HL-60 (cell line): ENCODE results near the gene OMD.

Experiments used
- DNase-seq, 2 experiments: peaks; one replicate each; pipeline ENCODE4 v3.0.0-alpha.2; 2010 to 2020; ENCODE audit warnings: low read depth in 1 of 2, low spot score in 1 of 2
- H3K27ac ChIP-seq: fragments of 250-450 bp; sonication (Bioruptor Pico); replicated peaks from 2 replicates; pipeline ENCODE4 v1.5.1; 2020; ENCODE audit warnings: mild to moderate bottlenecking, moderate library complexity
- H3K27me3 ChIP-seq: fragments of 250-450 bp; sonication (Bioruptor Pico); 2 replicates; pipeline ENCODE4 v1.5.1; 2021; ENCODE audit warnings: mild to moderate bottlenecking, moderate library complexity; ENCODE audit not compliant: insufficient read depth, poor library complexity, severe bottlenecking
- H3K4me3 ChIP-seq: replicated peaks from 2 replicates; pipeline ENCODE4 v1.5.1; 2011; ENCODE audit warnings: mild to moderate bottlenecking, control low read depth, low read length; ENCODE audit not compliant: insufficient read depth
- GABPA ChIP-seq: IDR thresholded peaks from 2 replicates; pipeline ENCODE4 v1.6.1; 2012; ENCODE audit warnings: low read depth
- POLR2AphosphoS5 ChIP-seq: IDR thresholded peaks from 2 replicates; pipeline ENCODE4 v1.6.1; 2012; ENCODE audit warnings: low read depth
- SPI1 ChIP-seq: IDR thresholded peaks from 2 replicates; pipeline ENCODE4 v1.6.1; 2012; ENCODE audit warnings: low read depth, mild to moderate bottlenecking, borderline replicate concordance
- TF ChIP-seq, protein P1 (sequence below): IDR thresholded peaks from one replicate; pipeline ENCODE4 v1.5.1; 2011; ENCODE audit warnings: low read length, control low read depth, inconsistent platforms; ENCODE audit not compliant: insufficient read depth
- TF ChIP-seq, protein P2 (sequence below): IDR thresholded peaks from 2 replicates; pipeline ENCODE4 v1.6.1; 2012; ENCODE audit warnings: low read depth; ENCODE audit not compliant: insufficient replicate concordance

The OMD gene

DNA sequence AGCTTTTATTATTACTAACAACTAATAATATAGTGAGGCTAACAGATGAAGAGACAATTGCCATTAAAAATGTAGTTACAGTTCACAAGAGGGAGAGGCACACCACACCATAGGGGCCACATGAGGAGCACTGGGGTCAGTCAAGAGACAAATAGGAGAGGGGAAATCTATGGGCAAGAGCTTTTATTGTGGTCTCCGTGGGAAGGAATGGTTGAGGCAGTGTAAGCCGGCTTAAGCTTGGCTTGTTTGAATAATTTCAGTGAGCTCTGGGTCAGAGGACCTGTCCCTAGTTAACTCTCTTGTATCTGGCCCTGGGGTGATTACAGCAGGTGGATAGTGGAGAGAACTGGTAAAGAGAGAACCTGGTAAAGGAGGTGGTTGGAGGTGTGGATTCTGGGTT is 55.2 kb downstream of the OMD start:
- Histone ChIP-seq H3K27me3 (no peaks in the 10 kb centered on the region), H3K27ac (no peak overlapping the region), H3K4me3 (no peak overlapping the region)
- no peak for DNase-seq
- no peak for TF ChIP-seq SPI1
- TF ChIP-seq POLR2AphosphoS5, result no peak
- TF ChIP-seq, protein P1, sequence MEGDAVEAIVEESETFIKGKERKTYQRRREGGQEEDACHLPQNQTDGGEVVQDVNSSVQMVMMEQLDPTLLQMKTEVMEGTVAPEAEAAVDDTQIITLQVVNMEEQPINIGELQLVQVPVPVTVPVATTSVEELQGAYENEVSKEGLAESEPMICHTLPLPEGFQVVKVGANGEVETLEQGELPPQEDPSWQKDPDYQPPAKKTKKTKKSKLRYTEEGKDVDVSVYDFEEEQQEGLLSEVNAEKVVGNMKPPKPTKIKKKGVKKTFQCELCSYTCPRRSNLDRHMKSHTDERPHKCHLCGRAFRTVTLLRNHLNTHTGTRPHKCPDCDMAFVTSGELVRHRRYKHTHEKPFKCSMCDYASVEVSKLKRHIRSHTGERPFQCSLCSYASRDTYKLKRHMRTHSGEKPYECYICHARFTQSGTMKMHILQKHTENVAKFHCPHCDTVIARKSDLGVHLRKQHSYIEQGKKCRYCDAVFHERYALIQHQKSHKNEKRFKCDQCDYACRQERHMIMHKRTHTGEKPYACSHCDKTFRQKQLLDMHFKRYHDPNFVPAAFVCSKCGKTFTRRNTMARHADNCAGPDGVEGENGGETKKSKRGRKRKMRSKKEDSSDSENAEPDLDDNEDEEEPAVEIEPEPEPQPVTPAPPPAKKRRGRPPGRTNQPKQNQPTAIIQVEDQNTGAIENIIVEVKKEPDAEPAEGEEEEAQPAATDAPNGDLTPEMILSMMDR, result no peak
- TF ChIP-seq, protein P2, sequence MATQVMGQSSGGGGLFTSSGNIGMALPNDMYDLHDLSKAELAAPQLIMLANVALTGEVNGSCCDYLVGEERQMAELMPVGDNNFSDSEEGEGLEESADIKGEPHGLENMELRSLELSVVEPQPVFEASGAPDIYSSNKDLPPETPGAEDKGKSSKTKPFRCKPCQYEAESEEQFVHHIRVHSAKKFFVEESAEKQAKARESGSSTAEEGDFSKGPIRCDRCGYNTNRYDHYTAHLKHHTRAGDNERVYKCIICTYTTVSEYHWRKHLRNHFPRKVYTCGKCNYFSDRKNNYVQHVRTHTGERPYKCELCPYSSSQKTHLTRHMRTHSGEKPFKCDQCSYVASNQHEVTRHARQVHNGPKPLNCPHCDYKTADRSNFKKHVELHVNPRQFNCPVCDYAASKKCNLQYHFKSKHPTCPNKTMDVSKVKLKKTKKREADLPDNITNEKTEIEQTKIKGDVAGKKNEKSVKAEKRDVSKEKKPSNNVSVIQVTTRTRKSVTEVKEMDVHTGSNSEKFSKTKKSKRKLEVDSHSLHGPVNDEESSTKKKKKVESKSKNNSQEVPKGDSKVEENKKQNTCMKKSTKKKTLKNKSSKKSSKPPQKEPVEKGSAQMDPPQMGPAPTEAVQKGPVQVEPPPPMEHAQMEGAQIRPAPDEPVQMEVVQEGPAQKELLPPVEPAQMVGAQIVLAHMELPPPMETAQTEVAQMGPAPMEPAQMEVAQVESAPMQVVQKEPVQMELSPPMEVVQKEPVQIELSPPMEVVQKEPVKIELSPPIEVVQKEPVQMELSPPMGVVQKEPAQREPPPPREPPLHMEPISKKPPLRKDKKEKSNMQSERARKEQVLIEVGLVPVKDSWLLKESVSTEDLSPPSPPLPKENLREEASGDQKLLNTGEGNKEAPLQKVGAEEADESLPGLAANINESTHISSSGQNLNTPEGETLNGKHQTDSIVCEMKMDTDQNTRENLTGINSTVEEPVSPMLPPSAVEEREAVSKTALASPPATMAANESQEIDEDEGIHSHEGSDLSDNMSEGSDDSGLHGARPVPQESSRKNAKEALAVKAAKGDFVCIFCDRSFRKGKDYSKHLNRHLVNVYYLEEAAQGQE, result no peak
- TF ChIP-seq GABPA, result no peak
